MM.1S (cell line): ENCODE results near the gene ZNRF1.

Experiments
- DNase-seq: peaks from one replicate; pipeline ENCODE4 v3.0.0-alpha.2; 2015
- H2AFZ ChIP-seq: fragments of 300-600 bp; sonication (generic); 2 replicates; pipeline ENCODE4 v1.6.0; 2016; ENCODE audit warnings: antibody characterized with exemption, low read length
- H3F3A ChIP-seq: fragments of 300-600 bp; sonication (generic); 2 replicates; pipeline ENCODE4 v1.6.1; 2016; ENCODE audit warnings: mild to moderate bottlenecking, antibody characterized with exemption, low read length, moderate library complexity, mixed read lengths; ENCODE audit not compliant: insufficient read depth
- H3K27ac ChIP-seq: fragments of 300-600 bp; sonication (generic); 2 replicates; pipeline ENCODE4 v1.5.1; 2016; ENCODE audit warnings: mild to moderate bottlenecking, low read length
- H3K27me3 ChIP-seq: fragments of 300-600 bp; sonication (generic); replicated peaks from 2 replicates; pipeline ENCODE4 v1.6.0; 2016; ENCODE audit warnings: low read length; ENCODE audit not compliant: insufficient read depth
- H3K36me3 ChIP-seq: fragments of 300-600 bp; sonication (generic); replicated peaks from 2 replicates; pipeline ENCODE4 v1.6.1; 2016; ENCODE audit warnings: mild to moderate bottlenecking, low read length, mixed read lengths; ENCODE audit not compliant: insufficient read depth
- H3K4me1 ChIP-seq: fragments of 300-600 bp; sonication (generic); 2 replicates; pipeline ENCODE4 v1.6.1; 2016; ENCODE audit warnings: low read length, mixed read lengths
- H3K4me2 ChIP-seq: fragments of 300-600 bp; sonication (generic); 2 replicates; pipeline ENCODE4 v1.6.0; 2016; ENCODE audit warnings: low read depth, low read length
- H3K4me3 ChIP-seq: fragments of 300-600 bp; sonication (generic); 2 replicates; pipeline ENCODE4 v1.5.1; 2016; ENCODE audit warnings: low read length, mixed read lengths
- H3K79me2 ChIP-seq: fragments of 300-600 bp; sonication (generic); 2 replicates; pipeline ENCODE4 v1.6.1; 2016; ENCODE audit warnings: mixed run types, low read length, mixed read lengths
- H3K9ac ChIP-seq: fragments of 300-600 bp; sonication (generic); 2 replicates; pipeline ENCODE4 v1.6.1; 2016; ENCODE audit warnings: low read length, mixed read lengths
- H3K9me2 ChIP-seq: fragments of 300-600 bp; sonication (generic); replicated peaks from 2 replicates; pipeline ENCODE4 v1.6.1; 2016; ENCODE audit warnings: mild to moderate bottlenecking, low read length, mixed read lengths; ENCODE audit not compliant: insufficient read depth
- H3K9me3 ChIP-seq: fragments of 300-600 bp; sonication (generic); replicated peaks from 2 replicates; pipeline ENCODE4 v1.6.1; 2016; ENCODE audit warnings: mild to moderate bottlenecking, low read length, mixed read lengths; ENCODE audit not compliant: insufficient read depth
- H4K20me1 ChIP-seq: fragments of 300-600 bp; sonication (generic); 2 replicates; pipeline ENCODE4 v1.6.1; 2016; ENCODE audit warnings: mild to moderate bottlenecking, low read length, moderate library complexity, mixed read lengths; ENCODE audit not compliant: insufficient read depth
- EZH2 ChIP-seq: fragments of 300-600 bp; sonication (generic); optimal IDR thresholded peaks from 2 replicates; pipeline ENCODE3; 2017; ENCODE audit warnings: low read depth, mild to moderate bottlenecking, antibody characterized with exemption, low read length, mixed read lengths
- EZH2phosphoT487 ChIP-seq: fragments of 300-600 bp; sonication (generic); IDR thresholded peaks from 2 replicates; pipeline ENCODE4 v1.6.1; 2018; ENCODE audit warnings: antibody characterized with exemption, low read length
- TF ChIP-seq, protein P1 (sequence below): fragments of 300-600 bp; sonication (generic); IDR thresholded peaks from 2 replicates; pipeline ENCODE4 v1.5.1; 2016; ENCODE audit warnings: antibody characterized with exemption, low read length, mixed read lengths

Gene ZNRF1

DNA sequence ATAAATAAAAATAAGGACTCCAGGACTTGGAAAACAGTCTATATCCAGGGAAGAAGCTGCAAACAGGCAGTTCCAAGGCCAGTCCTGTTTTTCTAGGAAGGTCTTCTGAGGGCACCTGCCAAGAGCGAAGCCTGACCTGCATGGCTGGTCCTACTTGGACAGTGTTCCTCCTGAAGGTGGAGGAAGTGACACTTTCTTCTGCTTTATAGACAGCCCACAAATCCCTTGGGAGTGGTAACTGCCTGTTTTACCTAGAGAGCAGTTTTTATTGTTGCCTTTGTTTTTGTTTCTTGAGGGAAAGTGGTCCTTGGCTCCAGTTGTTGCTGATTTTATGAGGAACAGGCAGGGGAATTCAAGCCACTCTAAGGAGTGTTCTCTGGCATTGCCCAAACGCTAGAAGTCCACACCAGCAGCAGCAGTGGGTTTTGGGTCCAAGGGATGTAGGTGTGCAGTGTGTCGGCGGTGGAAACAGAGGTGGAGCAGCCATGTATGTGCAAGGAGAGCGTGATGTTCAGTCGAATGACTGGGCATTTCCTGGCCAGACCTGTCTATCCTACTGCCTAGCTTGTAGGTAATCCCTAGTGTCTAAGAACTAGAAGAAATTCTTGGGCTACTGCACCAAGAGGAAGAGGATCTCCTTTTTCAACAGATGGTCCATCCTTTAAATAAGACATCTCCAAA is 82.5 kb downstream of the ZNRF1 start:
- H3K27ac ChIP-seq = no peak overlapping the region
- no peak overlapping the region for H2AFZ ChIP-seq
- DNase-seq = no peak
- H3K4me1 ChIP-seq = 0 out of 2 replicates have a peak, but pooled peaks cover under 1% of the 10 kb centered on the region
- H3F3A ChIP-seq = no peaks in the 10 kb centered on the region
- H3K27me3 ChIP-seq = no peaks in the 10 kb centered on the region
- no peaks in the 10 kb centered on the region for H3K36me3 ChIP-seq
- H3K9ac ChIP-seq = no peak overlapping the region
- H3K9me2 ChIP-seq = no peaks in the 10 kb centered on the region
- H3K4me3 ChIP-seq = no peak overlapping the region
- no peaks in the 10 kb centered on the region for H3K79me2 ChIP-seq
- no peak for TF ChIP-seq EZH2phosphoT487
- TF ChIP-seq, protein P1, sequence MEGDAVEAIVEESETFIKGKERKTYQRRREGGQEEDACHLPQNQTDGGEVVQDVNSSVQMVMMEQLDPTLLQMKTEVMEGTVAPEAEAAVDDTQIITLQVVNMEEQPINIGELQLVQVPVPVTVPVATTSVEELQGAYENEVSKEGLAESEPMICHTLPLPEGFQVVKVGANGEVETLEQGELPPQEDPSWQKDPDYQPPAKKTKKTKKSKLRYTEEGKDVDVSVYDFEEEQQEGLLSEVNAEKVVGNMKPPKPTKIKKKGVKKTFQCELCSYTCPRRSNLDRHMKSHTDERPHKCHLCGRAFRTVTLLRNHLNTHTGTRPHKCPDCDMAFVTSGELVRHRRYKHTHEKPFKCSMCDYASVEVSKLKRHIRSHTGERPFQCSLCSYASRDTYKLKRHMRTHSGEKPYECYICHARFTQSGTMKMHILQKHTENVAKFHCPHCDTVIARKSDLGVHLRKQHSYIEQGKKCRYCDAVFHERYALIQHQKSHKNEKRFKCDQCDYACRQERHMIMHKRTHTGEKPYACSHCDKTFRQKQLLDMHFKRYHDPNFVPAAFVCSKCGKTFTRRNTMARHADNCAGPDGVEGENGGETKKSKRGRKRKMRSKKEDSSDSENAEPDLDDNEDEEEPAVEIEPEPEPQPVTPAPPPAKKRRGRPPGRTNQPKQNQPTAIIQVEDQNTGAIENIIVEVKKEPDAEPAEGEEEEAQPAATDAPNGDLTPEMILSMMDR = no peak
- no peak for TF ChIP-seq EZH2
- H4K20me1 ChIP-seq = no peaks in the 10 kb centered on the region
- H3K9me3 ChIP-seq = no peaks in the 10 kb centered on the region
- H3K4me2 ChIP-seq = no peak overlapping the region

DNA sequence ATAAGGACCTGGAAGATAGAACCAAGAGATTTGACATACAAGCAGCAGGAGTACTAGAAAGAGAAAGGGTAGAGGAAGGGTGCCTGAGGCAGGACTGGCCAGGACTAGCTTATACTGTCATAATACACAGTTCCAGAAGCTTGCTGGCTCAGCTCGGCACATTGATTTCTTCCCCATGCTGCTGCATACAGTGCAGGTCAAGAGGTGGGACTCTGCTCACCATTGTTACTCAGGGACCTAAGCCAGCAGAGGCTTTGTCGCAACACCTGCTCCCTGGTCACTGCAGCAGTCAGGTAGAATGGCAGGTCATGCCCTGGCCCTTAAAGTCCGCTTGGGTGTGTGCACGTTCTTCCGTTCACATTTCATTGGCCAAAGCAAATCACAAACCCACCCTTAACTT is 85.0 kb downstream of the ZNRF1 start:
- no peaks in the 10 kb centered on the region for H3K27me3 ChIP-seq
- TF ChIP-seq, protein P1 = no peak
- no peak for TF ChIP-seq EZH2phosphoT487
- no peak for TF ChIP-seq EZH2
- H3K36me3 ChIP-seq = no peaks in the 10 kb centered on the region
- no peaks in the 10 kb centered on the region for H3F3A ChIP-seq
- no peaks in the 10 kb centered on the region for H3K9me2 ChIP-seq
- no peaks in the 10 kb centered on the region for H4K20me1 ChIP-seq
- H3K27ac ChIP-seq = no peak overlapping the region
- no peaks in the 10 kb centered on the region for H3K4me1 ChIP-seq
- H3K4me2 ChIP-seq = no peak overlapping the region
- H3K79me2 ChIP-seq = no peaks in the 10 kb centered on the region
- no peak overlapping the region for H2AFZ ChIP-seq
- H3K9me3 ChIP-seq = no peaks in the 10 kb centered on the region
- no peak for DNase-seq
- H3K9ac ChIP-seq = no peak overlapping the region
- no peak overlapping the region for H3K4me3 ChIP-seq

DNA sequence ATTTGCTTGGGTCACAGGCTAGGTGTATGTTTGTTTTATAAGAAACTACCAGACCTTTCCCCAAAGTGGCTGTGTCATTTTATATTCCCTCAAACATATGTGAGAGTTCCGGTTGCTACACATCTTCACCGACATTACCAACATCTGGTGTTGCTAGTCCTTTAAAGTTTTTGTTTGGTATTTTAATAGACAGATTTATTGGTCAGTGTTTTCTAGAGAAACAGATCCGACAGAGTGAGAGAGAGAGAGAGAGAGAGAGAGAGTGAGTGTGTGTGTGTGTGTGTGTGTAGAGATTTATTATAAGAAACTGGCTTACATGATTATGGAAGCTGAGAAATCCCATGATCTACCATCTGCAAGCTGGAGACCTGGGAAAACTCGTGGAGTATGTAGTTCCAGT is 86.7 kb downstream of the ZNRF1 start:
- DNase-seq = no peak
- no peak overlapping the region for H3K27ac ChIP-seq
- H3K27me3 ChIP-seq = no peaks in the 10 kb centered on the region
- H4K20me1 ChIP-seq = no peaks in the 10 kb centered on the region
- no peaks in the 10 kb centered on the region for H3K9me3 ChIP-seq
- H3K4me2 ChIP-seq = no peak overlapping the region
- no peaks in the 10 kb centered on the region for H3K36me3 ChIP-seq
- no peak overlapping the region for H3K9ac ChIP-seq
- no peak overlapping the region for H3K4me3 ChIP-seq
- H3K9me2 ChIP-seq = no peaks in the 10 kb centered on the region
- H3F3A ChIP-seq = no peaks in the 10 kb centered on the region
- no peak overlapping the region for H2AFZ ChIP-seq
- no peaks in the 10 kb centered on the region for H3K79me2 ChIP-seq
- no peak for TF ChIP-seq EZH2phosphoT487
- TF ChIP-seq, protein P1 = no peak
- TF ChIP-seq EZH2 = no peak
- no peaks in the 10 kb centered on the region for H3K4me1 ChIP-seq
